ENCODE measurements around the gene HSF5.
"Not testable (repeated sequence)": the region's sequence is repeated elsewhere in the genome, so short reads cannot be mapped to it uniquely, and the experiment has no call there.

HSF5 gene

GRCh38 chr17:58481798-58482197, 6.4 kb downstream of the HSF5 start:
- DNase-seq (ENCODE audit: low spot score) = not testable (repeated sequence)

- no peak for DNase-seq (ENCODE audit: low spot score)
These were observed 8.1 kb downstream of the HSF5 start for GRCh38 chr17:58480090-58480489.

GRCh38 chr17:58476812-58477211, 11.4 kb downstream of the HSF5 start:
- no peak for DNase-seq (ENCODE audit: low spot score)

DNA sequence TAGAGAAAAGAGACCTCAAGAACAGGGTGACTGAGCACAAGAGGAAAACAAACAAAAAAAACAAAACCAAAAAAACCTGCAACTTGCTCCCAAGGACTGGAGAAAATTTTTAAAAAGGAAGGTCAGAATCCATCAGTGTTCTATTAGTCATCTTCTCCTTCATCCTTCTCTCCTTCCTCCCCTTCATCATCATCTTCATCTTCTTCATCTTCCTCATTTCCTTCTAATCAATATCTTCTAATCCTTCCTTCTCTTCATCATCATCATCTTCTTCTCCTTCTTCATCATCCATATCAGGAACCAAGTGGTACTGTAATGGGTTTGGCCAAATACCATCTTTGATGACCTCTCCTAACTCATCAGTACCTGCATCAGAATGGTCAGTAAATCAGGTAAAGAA, 12.2 kb downstream of the HSF5 start:
- DNase-seq (ENCODE audit: low spot score) = no peak

DNA sequence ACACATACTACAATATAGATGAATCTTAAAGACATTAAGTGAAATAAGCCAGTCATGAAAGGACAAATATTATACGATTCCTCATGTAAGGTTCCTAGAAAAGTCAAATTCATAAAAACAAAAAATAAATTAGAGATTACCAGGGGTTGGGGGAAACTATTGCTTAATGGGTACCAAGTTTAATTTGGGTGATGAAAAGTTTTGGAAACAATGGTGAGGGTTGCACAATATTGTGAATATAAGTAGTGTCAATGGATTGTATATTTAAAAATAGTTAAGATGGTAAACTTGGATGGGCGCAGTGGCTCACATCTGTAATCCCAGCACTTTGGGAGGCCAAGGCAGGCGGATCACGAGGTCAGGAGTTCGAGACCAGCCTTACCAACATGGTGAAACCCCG, 17.9 kb downstream of the HSF5 start:
- no peak for DNase-seq (ENCODE audit: low spot score)

- no peak for DNase-seq (ENCODE audit: low spot score)
These were observed 19.3 kb downstream of the HSF5 start for GRCh38 chr17:58468944-58469343.

DNA sequence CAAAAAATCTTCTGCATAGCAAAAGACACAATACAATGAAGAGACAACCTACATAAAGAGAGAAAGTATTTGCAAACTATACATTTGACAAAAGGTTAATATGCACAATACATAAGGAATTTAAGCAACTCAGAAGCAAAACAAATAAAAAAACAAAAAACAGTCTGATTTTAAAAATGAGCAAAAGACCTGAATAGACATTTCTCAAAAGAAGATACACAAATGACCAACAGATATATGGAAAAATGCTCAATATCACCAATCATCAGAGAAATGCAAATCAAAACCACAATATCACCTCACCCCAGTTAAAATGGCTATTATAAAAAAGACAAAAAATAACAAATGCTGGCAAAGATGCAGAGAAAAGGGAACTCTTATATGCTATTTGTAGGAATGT, 32.7 kb downstream of the HSF5 start:
- DNase-seq (ENCODE audit: low spot score) = no peak

DNA sequence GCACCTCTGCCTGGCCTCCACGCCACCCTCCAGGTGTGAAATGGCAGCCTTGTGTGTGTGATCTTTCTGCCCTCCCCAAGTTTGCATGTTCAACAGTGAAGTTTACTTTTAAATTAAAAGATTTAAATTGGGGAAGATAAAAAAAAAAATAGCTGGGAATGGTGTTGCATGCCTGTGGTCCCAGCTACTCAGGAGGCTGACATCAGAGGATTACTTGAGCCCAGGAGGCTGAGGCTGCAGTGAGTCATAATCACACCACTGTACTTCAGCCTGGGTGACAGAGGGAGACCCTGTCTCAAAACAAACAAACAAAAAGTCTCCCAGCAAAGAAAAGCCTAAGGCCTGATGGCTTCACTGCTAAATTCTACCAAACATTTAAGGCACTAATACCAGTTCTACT, 35.5 kb downstream of the HSF5 start:
- no peak for DNase-seq (ENCODE audit: low spot score)

- DNase-seq (ENCODE audit: low spot score) = peak; percentile 80
These were observed 40.9 kb downstream of the HSF5 start for GRCh38 chr17:58447039-58447975.

DNA sequence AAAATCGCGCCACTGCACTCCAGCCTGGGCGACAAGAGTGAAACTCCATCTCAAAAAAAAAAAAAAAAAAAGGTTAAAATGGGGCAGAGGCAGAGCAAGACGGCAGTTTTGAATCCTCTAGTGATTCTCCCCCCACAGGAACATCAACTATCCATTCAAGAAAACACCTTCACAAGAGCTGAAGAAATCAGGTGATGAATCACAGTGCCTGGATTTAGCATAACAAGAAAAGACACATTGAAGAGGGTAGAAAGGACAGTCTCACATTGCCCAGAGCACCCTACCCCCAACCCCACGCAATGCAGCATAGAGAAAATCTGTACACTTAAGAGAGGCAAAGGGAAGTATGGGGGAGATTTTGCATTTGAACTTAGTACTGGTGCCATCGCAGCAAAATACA, 42.1 kb downstream of the HSF5 start:
- DNase-seq (ENCODE audit: low spot score) = no peak

GRCh38 chr17:58436805-58437239, 51.4 kb downstream of the HSF5 start:
- DNase-seq (ENCODE audit: low spot score) = peak; percentile 73

DNA sequence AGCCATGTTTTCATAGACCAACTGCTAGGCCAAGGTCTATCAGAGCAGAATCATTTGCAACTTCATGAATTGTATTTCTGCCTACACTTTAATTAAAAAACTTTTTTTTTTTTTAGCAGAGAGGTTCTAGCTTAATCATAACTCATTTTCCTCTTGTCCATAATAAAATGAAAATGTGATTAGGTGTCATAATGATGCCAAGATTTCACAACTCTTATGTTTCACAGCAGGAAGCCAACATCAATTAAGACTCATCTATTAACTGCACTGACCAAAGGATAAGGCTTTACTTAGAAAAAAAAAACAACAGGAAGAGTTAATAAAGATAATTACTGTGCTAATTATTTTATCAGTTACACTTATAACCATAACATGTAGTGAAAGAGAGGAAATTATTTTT, 52.0 kb downstream of the HSF5 start:
- DNase-seq (ENCODE audit: low spot score) = no peak

DNA sequence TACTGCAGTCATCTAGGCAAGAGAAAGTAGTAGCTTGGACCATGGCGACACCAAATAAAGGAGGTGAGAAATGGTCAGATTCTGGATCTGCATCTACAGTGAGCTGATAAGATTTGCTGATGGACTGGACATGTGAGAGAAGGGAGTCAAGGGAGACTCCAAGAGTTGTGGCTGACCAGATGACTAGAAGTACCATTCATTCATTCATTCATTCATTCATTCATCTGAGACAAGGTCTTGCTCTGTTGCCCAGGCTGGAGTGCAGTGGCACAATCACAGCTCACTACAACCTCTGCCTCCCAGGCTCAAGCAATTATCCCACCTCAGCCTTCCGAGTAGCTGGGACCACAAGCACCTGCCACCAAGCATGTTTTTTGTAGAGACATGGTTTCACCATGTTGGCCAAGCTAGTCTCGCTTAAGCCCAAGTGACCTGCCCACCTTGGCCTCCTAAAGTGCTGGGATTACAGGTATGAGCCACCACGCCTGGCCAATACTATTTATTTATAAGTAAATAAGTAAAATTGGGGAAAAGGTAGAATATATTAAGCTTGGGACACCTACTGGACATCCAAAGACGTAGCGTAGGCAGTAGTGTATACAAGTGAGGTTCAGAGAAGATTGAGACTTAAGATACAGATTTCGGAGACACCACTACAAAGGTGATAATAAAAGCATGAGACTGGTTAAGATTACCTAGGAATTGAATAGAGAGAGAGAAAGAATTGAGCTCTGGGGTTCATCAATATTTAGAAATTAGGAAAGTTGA, 55.2 kb downstream of the HSF5 start:
- no peak for DNase-seq (ENCODE audit: low spot score)

DNA sequence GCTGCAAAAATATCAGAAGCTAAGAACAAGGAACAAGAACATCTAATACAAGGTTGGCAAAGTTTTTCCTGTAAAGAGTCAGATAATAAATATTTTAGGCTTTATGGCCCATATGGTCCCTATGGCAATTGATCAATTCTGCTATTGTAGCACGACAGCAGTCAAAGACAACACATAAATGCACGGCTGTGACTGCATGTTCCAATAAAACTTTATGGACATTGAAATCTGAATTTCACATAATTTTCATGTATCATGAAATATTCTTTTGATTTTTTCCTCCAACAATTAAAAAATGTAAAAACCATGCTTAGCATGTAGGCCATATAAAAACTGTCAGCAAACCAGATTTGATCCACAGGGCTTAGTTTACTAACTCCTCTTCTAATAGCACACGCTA, 60.4 kb downstream of the HSF5 start:
- no peak for DNase-seq (ENCODE audit: low spot score)

DNA sequence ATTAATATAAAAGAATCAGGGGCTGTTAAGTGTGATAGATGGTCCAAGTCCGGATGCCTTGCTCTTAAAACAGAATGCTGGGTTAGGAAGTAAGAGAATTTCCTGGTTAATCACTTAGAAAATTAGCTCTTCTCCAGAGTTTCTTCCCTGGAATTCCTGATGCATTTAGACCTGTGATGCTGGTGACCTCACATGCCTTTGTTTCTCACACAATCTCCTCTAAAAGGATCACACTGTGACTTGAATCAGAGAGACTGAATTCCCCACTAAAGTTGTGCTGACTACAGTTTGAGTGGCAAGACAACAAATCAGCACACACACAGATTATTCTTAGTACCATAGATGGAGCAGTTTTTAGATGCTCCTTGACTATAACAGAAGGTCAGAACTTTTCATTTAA, 66.5 kb downstream of the HSF5 start:
- no peak for DNase-seq (ENCODE audit: low spot score)

DNA sequence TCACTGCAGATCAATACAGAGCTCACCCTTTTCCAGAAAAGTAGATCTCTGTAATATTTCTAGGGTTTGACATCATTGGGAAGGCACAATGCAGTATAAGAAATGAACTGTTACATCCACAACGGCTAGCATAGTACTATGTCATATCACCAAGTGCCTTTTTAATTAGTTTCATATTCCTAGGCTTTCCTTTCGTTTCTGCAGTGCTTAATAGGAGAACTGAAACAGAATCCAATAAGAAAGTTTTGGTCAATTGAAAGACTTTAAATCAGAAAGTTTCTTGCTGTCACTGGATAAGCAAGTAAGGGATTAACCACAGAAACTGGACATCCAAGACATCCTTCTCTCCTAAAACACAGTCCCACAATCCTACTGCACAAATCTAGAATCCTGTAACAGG, 67.4 kb downstream of the HSF5 start:
- DNase-seq (ENCODE audit: low spot score) = no peak

DNA sequence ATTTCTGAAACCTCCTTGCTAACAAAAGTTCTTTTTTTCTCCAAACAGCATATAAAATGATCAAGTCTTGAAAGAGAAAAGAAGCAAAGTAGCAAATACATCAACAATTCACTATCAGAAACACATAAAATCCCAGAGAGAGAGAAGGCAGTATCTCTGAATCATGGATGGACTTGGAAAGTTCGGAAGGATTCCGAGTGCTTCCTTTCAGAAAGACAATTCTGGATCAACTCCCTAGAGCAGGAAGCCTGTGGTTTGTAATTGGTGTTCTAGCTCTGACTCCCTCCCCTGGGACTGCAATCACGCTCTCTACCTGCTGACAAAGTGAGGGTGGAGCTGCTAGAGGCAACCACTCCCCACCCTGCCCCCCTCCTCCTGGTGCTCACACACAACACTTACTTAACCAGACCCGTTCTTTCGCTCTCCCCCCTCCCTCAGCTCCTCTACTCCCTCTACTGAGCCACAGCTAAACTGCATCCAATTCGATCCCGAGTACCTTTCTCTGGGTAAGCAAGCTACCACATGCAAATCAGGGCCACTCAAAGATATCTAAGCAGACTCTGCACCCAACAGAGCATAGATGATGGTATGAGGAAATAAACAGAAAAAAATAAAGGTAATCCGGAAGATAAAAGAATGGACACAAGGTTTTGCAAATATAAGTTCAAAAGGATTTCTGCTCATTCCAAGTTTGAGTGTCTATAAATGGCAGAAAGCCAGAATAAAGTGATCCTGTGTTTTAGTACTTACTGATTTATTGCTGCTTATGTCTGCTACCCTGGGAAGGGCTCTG, 70.7 kb downstream of the HSF5 start, which contains the start of gene RNF43:
Gene RNF43, minus strand, starts transcription at position 235 of the 793 bp plus-strand sequence. CDS start 1,957 bp downstream, outside the sequence.
- peak; percentile 77 for DNase-seq (ENCODE audit: low spot score)

- no peak for DNase-seq (ENCODE audit: low spot score)
These were observed 71.3 kb downstream of the HSF5 start for GRCh38 chr17:58416937-58417299.

GRCh38 chr17:58416396-58416795, 71.8 kb downstream of the HSF5 start:
- no peak for DNase-seq (ENCODE audit: low spot score)

- DNase-seq (ENCODE audit: low spot score) = no peak
These were observed 72.7 kb downstream of the HSF5 start for GRCh38 chr17:58415371-58416055.

DNA sequence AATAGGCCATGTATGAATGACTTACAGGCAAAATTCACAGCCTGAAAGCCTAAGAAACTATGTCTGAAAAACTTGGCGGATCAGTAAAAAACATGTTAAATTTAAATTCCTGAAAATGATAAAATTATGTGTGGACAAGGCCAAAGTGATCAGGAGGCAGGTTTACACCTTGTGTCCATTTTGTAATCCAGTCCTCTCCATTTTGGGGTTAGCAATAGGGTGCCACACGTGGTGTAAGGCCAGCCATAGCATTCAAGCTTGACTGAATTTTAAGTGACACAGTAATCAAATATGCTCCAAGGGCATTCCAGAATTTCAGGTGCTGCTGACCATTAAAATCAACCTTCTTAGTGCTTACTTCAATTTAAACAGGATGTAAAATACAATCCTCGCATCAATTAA, 73.6 kb downstream of the HSF5 start:
- no peak for DNase-seq (ENCODE audit: low spot score)

GRCh38 chr17:58413684-58414083, 74.5 kb downstream of the HSF5 start:
- no peak for DNase-seq (ENCODE audit: low spot score)
